ENCODE results near the gene MRPL48.

MRPL48 gene

DNA sequence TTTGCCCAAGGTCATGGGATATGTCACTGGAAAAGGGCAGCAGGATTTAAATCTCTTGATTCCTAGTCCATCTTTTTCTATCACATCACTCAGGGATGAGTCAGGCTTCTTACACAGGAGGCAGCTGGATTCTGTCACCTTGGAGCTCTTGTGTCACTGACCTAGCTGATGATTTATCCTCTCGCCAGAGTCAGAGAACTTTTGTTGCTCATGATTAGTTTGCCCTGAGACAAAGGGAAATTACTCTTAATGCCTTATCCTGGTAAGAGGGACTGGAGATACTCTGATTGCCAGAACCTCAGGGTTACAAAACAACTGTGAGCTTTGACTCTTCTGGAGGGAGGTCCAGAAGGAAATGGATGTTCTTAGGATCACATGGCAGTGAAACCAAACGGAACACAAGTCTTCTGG lies 78.9 kb downstream of the MRPL48 start:
- DNase-seq (ENCODE audit: low spot score) = no peak
- TF ChIP-seq, protein P1, sequence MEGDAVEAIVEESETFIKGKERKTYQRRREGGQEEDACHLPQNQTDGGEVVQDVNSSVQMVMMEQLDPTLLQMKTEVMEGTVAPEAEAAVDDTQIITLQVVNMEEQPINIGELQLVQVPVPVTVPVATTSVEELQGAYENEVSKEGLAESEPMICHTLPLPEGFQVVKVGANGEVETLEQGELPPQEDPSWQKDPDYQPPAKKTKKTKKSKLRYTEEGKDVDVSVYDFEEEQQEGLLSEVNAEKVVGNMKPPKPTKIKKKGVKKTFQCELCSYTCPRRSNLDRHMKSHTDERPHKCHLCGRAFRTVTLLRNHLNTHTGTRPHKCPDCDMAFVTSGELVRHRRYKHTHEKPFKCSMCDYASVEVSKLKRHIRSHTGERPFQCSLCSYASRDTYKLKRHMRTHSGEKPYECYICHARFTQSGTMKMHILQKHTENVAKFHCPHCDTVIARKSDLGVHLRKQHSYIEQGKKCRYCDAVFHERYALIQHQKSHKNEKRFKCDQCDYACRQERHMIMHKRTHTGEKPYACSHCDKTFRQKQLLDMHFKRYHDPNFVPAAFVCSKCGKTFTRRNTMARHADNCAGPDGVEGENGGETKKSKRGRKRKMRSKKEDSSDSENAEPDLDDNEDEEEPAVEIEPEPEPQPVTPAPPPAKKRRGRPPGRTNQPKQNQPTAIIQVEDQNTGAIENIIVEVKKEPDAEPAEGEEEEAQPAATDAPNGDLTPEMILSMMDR (IDR thresholded peaks at IDR 0.05; ENCODE audit: borderline replicate concordance, control extremely low read depth, extremely low read depth, insufficient read depth, missing control alignments) = no peak
- in situ Hi-C loops (cut with MboI; ENCODE audit: low sequenced_read_pairs, unreplicated experiment) = no loop called here

GRCh38 chr11:73869332-73869949 lies 81.8 kb downstream of the MRPL48 start:
- in situ Hi-C loops (cut with MboI; ENCODE audit: low sequenced_read_pairs, unreplicated experiment) = no loop called here
- TF ChIP-seq, protein P1 (IDR thresholded peaks at IDR 0.05; ENCODE audit: borderline replicate concordance, control extremely low read depth, extremely low read depth, insufficient read depth, missing control alignments) = no peak
- DNase-seq (ENCODE audit: low spot score) = no peak

- no peak for DNase-seq (ENCODE audit: low spot score)
- in situ Hi-C loops (cut with MboI; ENCODE audit: low sequenced_read_pairs, unreplicated experiment) = no loop called here
- TF ChIP-seq, protein P1 (IDR thresholded peaks at IDR 0.05; ENCODE audit: borderline replicate concordance, control extremely low read depth, extremely low read depth, insufficient read depth, missing control alignments) = no peak
These were observed 82.6 kb downstream of the MRPL48 start for GRCh38 chr11:73870261-73870660.

GRCh38 chr11:73872749-73873357 lies 85.2 kb downstream of the MRPL48 start:
- TF ChIP-seq, protein P1 (IDR thresholded peaks at IDR 0.05; ENCODE audit: borderline replicate concordance, control extremely low read depth, extremely low read depth, insufficient read depth, missing control alignments) = no peak
- in situ Hi-C loops (cut with MboI; ENCODE audit: low sequenced_read_pairs, unreplicated experiment) = no loop called here
- no peak for DNase-seq (ENCODE audit: low spot score)

GRCh38 chr11:73875380-73875779 lies 87.7 kb downstream of the MRPL48 start:
- in situ Hi-C loops (cut with MboI; ENCODE audit: low sequenced_read_pairs, unreplicated experiment) = no loop called here
- no peak for DNase-seq (ENCODE audit: low spot score)
- TF ChIP-seq, protein P1 (IDR thresholded peaks at IDR 0.05; ENCODE audit: borderline replicate concordance, control extremely low read depth, extremely low read depth, insufficient read depth, missing control alignments) = no peak

GRCh38 chr11:73875840-73876239 lies 88.2 kb downstream of the MRPL48 start:
- TF ChIP-seq, protein P1 (IDR thresholded peaks at IDR 0.05; ENCODE audit: borderline replicate concordance, control extremely low read depth, extremely low read depth, insufficient read depth, missing control alignments) = no peak
- no peak for DNase-seq (ENCODE audit: low spot score)
- in situ Hi-C loops (cut with MboI; ENCODE audit: low sequenced_read_pairs, unreplicated experiment) = no loop called here

Measured in GM13976 (cell line).